Measurements from ENCODE around the gene SLC16A4. TPM values are rescaled to one million over a fixed set of nuclear protein-coding genes. Genes with fewer than 3 reads are reported as not detected.

Gene SLC16A4
- total and polyA plus RNA-seq, 2 experiments from 2014 or later: 0.94 to 1.6 TPM

DNA sequence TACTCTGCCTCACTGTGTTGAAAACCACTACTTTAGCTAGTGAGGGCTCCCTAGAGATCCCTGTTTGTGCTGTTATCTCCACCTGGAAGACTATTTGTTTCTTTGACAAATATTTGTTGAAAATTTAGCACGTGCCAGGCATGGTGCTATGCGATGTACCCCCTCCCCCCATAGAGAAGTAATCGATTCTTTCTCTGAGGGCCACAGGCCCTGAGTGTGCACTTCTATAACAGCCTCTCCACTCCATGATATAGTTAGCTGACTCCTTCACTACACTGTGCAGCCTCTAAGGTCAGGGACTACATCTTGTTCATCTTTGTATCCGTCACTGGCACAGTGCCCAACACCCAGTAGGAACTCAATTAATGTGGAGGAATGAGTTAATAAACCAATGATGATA is 69.0 kb downstream of the SLC16A4 start:
- Mint-ChIP-seq H3K4me3 (no peak overlapping the region), H3K4me1 (no peaks in the 10 kb centered on the region), H3K27ac (no peak overlapping the region), H3K36me3 (ENCODE audit: low read depth) (no peaks in the 10 kb centered on the region), H3K9me3 (no peaks in the 10 kb centered on the region), H3K27me3 (ENCODE audit: insufficient read depth, low read depth, poor library complexity) (peaks cover 2% of the 10 kb centered on the region)
- no peaks in the 10 kb centered on the region for H3K27me3 ChIP-seq (ENCODE audit: insufficient read depth)
- H3K4me1 ChIP-seq (ENCODE audit: insufficient read depth): no peaks in the 10 kb centered on the region
- no peak overlapping the region for H3K4me2 ChIP-seq
- H3K27ac ChIP-seq (ENCODE audit: low read depth): no peak overlapping the region
- no peak overlapping the region for H3K4me3 ChIP-seq
- ATAC-seq (no peak), DNase-seq (ENCODE audit: low spot score) (no peak)
- no peaks in the 10 kb centered on the region for H3K79me2 ChIP-seq (replicated peaks; ENCODE audit: insufficient read depth)
- no peaks in the 10 kb centered on the region for H3K36me3 ChIP-seq (ENCODE audit: insufficient read depth)
- no peaks in the 10 kb centered on the region for H4K20me1 ChIP-seq (replicated peaks; ENCODE audit: insufficient read depth)
- no peaks in the 10 kb centered on the region for H3K9me2 ChIP-seq (ENCODE audit: insufficient read depth)
- H3F3A ChIP-seq (replicated peaks; ENCODE audit: low read depth): no peaks in the 10 kb centered on the region
- H2AFZ ChIP-seq: no peak overlapping the region
- TF ChIP-seq CREB1 (CRISPR knock-in tag; IDR thresholded peaks at IDR 0.05; ENCODE audit: low read depth) (no peak), JUNB (IDR thresholded peaks at IDR 0.05; ENCODE audit: unreplicated experiment) (no peak), POLR2AphosphoS5 (IDR thresholded peaks at IDR 0.05; ENCODE audit: low read depth) (no peak), NANOG (IDR thresholded peaks at IDR 0.05; ENCODE audit: borderline replicate concordance) (no peak), ZNF114 (CRISPR knock-in tag; IDR thresholded peaks at IDR 0.05) (no peak), EZH2phosphoT487 (IDR thresholded peaks at IDR 0.05; ENCODE audit: unreplicated experiment) (no peak), EZH2 (IDR thresholded peaks at IDR 0.05; ENCODE audit: low read depth, unreplicated experiment) (no peak), ZNF331 (CRISPR knock-in tag; IDR thresholded peaks at IDR 0.05; ENCODE audit: low read depth) (no peak), STAT1 (IDR thresholded peaks at IDR 0.05; ENCODE audit: unreplicated experiment) (no peak)
- TF ChIP-seq, protein P1, sequence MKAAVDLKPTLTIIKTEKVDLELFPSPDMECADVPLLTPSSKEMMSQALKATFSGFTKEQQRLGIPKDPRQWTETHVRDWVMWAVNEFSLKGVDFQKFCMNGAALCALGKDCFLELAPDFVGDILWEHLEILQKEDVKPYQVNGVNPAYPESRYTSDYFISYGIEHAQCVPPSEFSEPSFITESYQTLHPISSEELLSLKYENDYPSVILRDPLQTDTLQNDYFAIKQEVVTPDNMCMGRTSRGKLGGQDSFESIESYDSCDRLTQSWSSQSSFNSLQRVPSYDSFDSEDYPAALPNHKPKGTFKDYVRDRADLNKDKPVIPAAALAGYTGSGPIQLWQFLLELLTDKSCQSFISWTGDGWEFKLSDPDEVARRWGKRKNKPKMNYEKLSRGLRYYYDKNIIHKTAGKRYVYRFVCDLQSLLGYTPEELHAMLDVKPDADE (IDR thresholded peaks at IDR 0.05): no peak
- TF ChIP-seq, protein P2, sequence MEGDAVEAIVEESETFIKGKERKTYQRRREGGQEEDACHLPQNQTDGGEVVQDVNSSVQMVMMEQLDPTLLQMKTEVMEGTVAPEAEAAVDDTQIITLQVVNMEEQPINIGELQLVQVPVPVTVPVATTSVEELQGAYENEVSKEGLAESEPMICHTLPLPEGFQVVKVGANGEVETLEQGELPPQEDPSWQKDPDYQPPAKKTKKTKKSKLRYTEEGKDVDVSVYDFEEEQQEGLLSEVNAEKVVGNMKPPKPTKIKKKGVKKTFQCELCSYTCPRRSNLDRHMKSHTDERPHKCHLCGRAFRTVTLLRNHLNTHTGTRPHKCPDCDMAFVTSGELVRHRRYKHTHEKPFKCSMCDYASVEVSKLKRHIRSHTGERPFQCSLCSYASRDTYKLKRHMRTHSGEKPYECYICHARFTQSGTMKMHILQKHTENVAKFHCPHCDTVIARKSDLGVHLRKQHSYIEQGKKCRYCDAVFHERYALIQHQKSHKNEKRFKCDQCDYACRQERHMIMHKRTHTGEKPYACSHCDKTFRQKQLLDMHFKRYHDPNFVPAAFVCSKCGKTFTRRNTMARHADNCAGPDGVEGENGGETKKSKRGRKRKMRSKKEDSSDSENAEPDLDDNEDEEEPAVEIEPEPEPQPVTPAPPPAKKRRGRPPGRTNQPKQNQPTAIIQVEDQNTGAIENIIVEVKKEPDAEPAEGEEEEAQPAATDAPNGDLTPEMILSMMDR (conservative IDR thresholded peaks at IDR 0.05; ENCODE audit: low read depth in 2 of 2): no peak
- TF ChIP-seq, protein P3, sequence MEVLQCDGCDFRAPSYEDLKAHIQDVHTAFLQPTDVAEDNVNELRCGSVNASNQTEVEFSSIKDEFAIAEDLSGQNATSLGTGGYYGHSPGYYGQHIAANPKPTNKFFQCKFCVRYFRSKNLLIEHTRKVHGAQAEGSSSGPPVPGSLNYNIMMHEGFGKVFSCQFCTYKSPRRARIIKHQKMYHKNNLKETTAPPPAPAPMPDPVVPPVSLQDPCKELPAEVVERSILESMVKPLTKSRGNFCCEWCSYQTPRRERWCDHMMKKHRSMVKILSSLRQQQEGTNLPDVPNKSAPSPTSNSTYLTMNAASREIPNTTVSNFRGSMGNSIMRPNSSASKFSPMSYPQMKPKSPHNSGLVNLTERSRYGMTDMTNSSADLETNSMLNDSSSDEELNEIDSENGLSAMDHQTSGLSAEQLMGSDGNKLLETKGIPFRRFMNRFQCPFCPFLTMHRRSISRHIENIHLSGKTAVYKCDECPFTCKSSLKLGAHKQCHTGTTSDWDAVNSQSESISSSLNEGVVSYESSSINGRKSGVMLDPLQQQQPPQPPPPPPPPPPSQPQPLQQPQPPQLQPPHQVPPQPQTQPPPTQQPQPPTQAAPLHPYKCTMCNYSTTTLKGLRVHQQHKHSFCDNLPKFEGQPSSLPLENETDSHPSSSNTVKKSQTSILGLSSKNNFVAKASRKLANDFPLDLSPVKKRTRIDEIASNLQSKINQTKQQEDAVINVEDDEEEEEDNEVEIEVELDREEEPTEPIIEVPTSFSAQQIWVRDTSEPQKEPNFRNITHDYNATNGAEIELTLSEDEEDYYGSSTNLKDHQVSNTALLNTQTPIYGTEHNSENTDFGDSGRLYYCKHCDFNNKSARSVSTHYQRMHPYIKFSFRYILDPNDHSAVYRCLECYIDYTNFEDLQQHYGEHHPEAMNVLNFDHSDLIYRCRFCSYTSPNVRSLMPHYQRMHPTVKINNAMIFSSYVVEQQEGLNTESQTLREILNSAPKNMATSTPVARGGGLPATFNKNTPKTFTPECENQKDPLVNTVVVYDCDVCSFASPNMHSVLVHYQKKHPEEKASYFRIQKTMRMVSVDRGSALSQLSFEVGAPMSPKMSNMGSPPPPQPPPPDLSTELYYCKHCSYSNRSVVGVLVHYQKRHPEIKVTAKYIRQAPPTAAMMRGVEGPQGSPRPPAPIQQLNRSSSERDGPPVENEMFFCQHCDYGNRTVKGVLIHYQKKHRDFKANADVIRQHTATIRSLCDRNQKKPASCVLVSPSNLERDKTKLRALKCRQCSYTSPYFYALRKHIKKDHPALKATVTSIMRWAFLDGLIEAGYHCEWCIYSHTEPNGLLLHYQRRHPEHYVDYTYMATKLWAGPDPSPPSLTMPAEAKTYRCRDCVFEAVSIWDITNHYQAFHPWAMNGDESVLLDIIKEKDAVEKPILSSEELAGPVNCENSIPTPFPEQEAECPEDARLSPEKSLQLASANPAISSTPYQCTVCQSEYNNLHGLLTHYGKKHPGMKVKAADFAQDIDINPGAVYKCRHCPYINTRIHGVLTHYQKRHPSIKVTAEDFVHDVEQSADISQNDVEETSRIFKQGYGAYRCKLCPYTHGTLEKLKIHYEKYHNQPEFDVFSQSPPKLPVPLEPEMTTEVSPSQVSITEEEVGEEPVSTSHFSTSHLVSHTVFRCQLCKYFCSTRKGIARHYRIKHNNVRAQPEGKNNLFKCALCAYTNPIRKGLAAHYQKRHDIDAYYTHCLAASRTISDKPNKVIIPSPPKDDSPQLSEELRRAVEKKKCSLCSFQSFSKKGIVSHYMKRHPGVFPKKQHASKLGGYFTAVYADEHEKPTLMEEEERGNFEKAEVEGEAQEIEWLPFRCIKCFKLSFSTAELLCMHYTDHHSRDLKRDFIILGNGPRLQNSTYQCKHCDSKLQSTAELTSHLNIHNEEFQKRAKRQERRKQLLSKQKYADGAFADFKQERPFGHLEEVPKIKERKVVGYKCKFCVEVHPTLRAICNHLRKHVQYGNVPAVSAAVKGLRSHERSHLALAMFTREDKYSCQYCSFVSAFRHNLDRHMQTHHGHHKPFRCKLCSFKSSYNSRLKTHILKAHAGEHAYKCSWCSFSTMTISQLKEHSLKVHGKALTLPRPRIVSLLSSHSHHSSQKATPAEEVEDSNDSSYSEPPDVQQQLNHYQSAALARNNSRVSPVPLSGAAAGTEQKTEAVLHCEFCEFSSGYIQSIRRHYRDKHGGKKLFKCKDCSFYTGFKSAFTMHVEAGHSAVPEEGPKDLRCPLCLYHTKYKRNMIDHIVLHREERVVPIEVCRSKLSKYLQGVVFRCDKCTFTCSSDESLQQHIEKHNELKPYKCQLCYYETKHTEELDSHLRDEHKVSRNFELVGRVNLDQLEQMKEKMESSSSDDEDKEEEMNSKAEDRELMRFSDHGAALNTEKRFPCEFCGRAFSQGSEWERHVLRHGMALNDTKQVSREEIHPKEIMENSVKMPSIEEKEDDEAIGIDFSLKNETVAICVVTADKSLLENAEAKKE (CRISPR knock-in tag; IDR thresholded peaks at IDR 0.05): no peak
- TF ChIP-seq, protein P4, sequence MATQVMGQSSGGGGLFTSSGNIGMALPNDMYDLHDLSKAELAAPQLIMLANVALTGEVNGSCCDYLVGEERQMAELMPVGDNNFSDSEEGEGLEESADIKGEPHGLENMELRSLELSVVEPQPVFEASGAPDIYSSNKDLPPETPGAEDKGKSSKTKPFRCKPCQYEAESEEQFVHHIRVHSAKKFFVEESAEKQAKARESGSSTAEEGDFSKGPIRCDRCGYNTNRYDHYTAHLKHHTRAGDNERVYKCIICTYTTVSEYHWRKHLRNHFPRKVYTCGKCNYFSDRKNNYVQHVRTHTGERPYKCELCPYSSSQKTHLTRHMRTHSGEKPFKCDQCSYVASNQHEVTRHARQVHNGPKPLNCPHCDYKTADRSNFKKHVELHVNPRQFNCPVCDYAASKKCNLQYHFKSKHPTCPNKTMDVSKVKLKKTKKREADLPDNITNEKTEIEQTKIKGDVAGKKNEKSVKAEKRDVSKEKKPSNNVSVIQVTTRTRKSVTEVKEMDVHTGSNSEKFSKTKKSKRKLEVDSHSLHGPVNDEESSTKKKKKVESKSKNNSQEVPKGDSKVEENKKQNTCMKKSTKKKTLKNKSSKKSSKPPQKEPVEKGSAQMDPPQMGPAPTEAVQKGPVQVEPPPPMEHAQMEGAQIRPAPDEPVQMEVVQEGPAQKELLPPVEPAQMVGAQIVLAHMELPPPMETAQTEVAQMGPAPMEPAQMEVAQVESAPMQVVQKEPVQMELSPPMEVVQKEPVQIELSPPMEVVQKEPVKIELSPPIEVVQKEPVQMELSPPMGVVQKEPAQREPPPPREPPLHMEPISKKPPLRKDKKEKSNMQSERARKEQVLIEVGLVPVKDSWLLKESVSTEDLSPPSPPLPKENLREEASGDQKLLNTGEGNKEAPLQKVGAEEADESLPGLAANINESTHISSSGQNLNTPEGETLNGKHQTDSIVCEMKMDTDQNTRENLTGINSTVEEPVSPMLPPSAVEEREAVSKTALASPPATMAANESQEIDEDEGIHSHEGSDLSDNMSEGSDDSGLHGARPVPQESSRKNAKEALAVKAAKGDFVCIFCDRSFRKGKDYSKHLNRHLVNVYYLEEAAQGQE (IDR thresholded peaks at IDR 0.05; ENCODE audit: unreplicated experiment): no peak

All from GM23338 (cell line).